ENCODE measurements around the gene SSRP1. TPM values are rescaled to one million over a fixed set of nuclear protein-coding genes. Genes with fewer than 3 reads are reported as not detected.

Gene SSRP1
- polyA plus RNA-seq, 1 donor from 2014 or later = 84.7 TPM

GRCh38 chr11:57324154-57324885 is 11.4 kb downstream of the SSRP1 start:
- Histone ChIP-seq H3K9me3 (ENCODE audit: low read length) (no peaks in the 10 kb centered on the region), H3K27ac (ENCODE audit: low read length) (peak overlapping the region; percentile 79), H3K36me3 (ENCODE audit: insufficient read depth, low read length) (peaks cover 6% of the 10 kb centered on the region), H3K4me3 (ENCODE audit: low read length) (peak overlapping the region; percentile 92), H3K9ac (ENCODE audit: low read length) (peak overlapping the region; percentile 84), H3K27me3 (ENCODE audit: insufficient read depth, low read depth, low read length) (no peaks in the 10 kb centered on the region), H2AFZ (ENCODE audit: low read depth, low read length) (peak overlapping the region; percentile 65), H4K20me1 (ENCODE audit: insufficient read depth) (no peaks in the 10 kb centered on the region), H3K9me2 (ENCODE audit: insufficient read depth, low read length) (no peaks in the 10 kb centered on the region), H3K79me2 (replicated peaks; ENCODE audit: insufficient read depth, low read length) (peaks cover 30% of the 10 kb centered on the region), H3F3A (ENCODE audit: insufficient read depth, low read length, poor library complexity, severe bottlenecking) (peaks cover 3% of the 10 kb centered on the region), H3K4me2 (ENCODE audit: low read length) (peak overlapping the region; percentile 80)
- TF ChIP-seq CTCF (IDR thresholded peaks at IDR 0.05; ENCODE audit: poor library complexity, severe bottlenecking) (no peak), REST (IDR thresholded peaks at IDR 0.05; ENCODE audit: borderline replicate concordance) (peak; percentile 35), POLR2AphosphoS5 (IDR thresholded peaks at IDR 0.05) (peak; percentile 50)

- Histone ChIP-seq H3F3A (ENCODE audit: insufficient read depth, low read length, poor library complexity, severe bottlenecking) (peaks cover 3% of the 10 kb centered on the region), H3K36me3 (ENCODE audit: insufficient read depth, low read length) (peaks cover 6% of the 10 kb centered on the region), H3K4me2 (ENCODE audit: low read length) (peak overlapping the region; percentile 80), H3K4me3 (ENCODE audit: low read length) (peak overlapping the region; percentile 92), H3K79me2 (replicated peaks; ENCODE audit: insufficient read depth, low read length) (peaks cover 30% of the 10 kb centered on the region), H3K27me3 (ENCODE audit: insufficient read depth, low read depth, low read length) (no peaks in the 10 kb centered on the region), H3K27ac (ENCODE audit: low read length) (peak overlapping the region; percentile 79), H4K20me1 (ENCODE audit: insufficient read depth) (no peaks in the 10 kb centered on the region), H3K9ac (ENCODE audit: low read length) (peak overlapping the region; percentile 84), H2AFZ (ENCODE audit: low read depth, low read length) (peak overlapping the region; percentile 65), H3K9me3 (ENCODE audit: low read length) (no peaks in the 10 kb centered on the region), H3K9me2 (ENCODE audit: insufficient read depth, low read length) (no peaks in the 10 kb centered on the region)
- no peak for TF ChIP-seq RAD21 (conservative IDR thresholded peaks at IDR 0.05)
- no peak for TF ChIP-seq CTCF (IDR thresholded peaks at IDR 0.05; ENCODE audit: poor library complexity, severe bottlenecking)
- no peak for TF ChIP-seq POLR2AphosphoS5 (IDR thresholded peaks at IDR 0.05)
- TF ChIP-seq SMC3 (conservative IDR thresholded peaks at IDR 0.05; ENCODE audit: poor library complexity) = no peak
- TF ChIP-seq REST (IDR thresholded peaks at IDR 0.05; ENCODE audit: borderline replicate concordance) = no peak
- TF ChIP-seq EZH2 (IDR thresholded peaks at IDR 0.05; ENCODE audit: borderline replicate concordance, insufficient read depth, low read length, poor library complexity, severe bottlenecking) = no peak
- no peak for TF ChIP-seq EP300 (conservative IDR thresholded peaks at IDR 0.05; ENCODE audit: poor library complexity, severe bottlenecking)
- no peak for TF ChIP-seq MXI1 (conservative IDR thresholded peaks at IDR 0.05; ENCODE audit: poor library complexity, severe bottlenecking)
- no peak for TF ChIP-seq TAF1 (IDR thresholded peaks at IDR 0.05; ENCODE audit: low read depth)
These were observed 11.9 kb downstream of the SSRP1 start for GRCh38 chr11:57323855-57324153.

All from neural cell (in vitro differentiated cells).